GM18526 (cell line): Measurements from ENCODE around the gene CHAF1A.
A peak's percentile ranks its signal among the peaks of the same experiment; 100 is the strongest.

Source experiments
- POLR2A ChIP-seq: IDR thresholded peaks from 3 replicates; pipeline ENCODE4 v1.6.1; 2011; ENCODE audit not compliant: insufficient read length; ENCODE audit errors: extremely low read depth

CHAF1A gene

GRCh38 chr19:4467835-4468234, 65.4 kb downstream of the CHAF1A start:
- TF ChIP-seq POLR2A, result no peak

GRCh38 chr19:4471403-4472173, 69.1 kb downstream of the CHAF1A start:
- peak; percentile 43 for TF ChIP-seq POLR2A

GRCh38 chr19:4472174-4472974, 69.9 kb downstream of the CHAF1A start, which contains the start of gene HDGFL2:
Gene HDGFL2 (plus strand): TSS chr19:4472297. CDS start chr19:4472351, 54 bp downstream.
- peak; percentile 29 for TF ChIP-seq POLR2A

GRCh38 chr19:4473011-4473762, 70.7 kb downstream of the CHAF1A start:
- TF ChIP-seq POLR2A, result no peak

- no peak for TF ChIP-seq POLR2A
These were observed 71.5 kb downstream of the CHAF1A start for GRCh38 chr19:4473763-4474513.

GRCh38 chr19:4474514-4475022, 72.1 kb downstream of the CHAF1A start:
- no peak for TF ChIP-seq POLR2A

GRCh38 chr19:4477034-4477801, 74.8 kb downstream of the CHAF1A start:
- no peak for TF ChIP-seq POLR2A

- no peak for TF ChIP-seq POLR2A
These were observed 80.4 kb downstream of the CHAF1A start for GRCh38 chr19:4482721-4483364.

- TF ChIP-seq POLR2A, result no peak
These were observed 80.9 kb downstream of the CHAF1A start for GRCh38 chr19:4483385-4483784.

GRCh38 chr19:4487572-4487971, 85.1 kb downstream of the CHAF1A start:
- no peak for TF ChIP-seq POLR2A

- TF ChIP-seq POLR2A, result no peak
These were observed 86.1 kb downstream of the CHAF1A start for GRCh38 chr19:4488496-4488895.

GRCh38 chr19:4491446-4491845, 89.0 kb downstream of the CHAF1A start:
- TF ChIP-seq POLR2A, result no peak

- no peak for TF ChIP-seq POLR2A
These were observed 90.1 kb downstream of the CHAF1A start for GRCh38 chr19:4492337-4493103.
